ENCODE data around the gene UBL4A. TPM values are rescaled to one million over a fixed set of nuclear protein-coding genes. Genes with fewer than 3 reads are reported as not detected.

UBL4A gene
- total and polyA plus RNA-seq, 2 of the 13 experiments (the other 11 are each of a cell fraction or from before 2014, with no cell fraction given) = 16.8 to 25.5 TPM

- TF ChIP-seq DBP (CRISPR knock-in tag; IDR thresholded peaks at IDR 0.05; ENCODE audit: not compliant biosample characterization) (no peak), ZNF20 (CRISPR knock-in tag; IDR thresholded peaks at IDR 0.05) (no peak), MIXL1 (CRISPR knock-in tag; IDR thresholded peaks at IDR 0.05) (no peak), ZNF704 (CRISPR knock-in tag; IDR thresholded peaks at IDR 0.05; ENCODE audit: borderline replicate concordance) (peak; percentile 78; the same call in 1 of the 2 replicates), PRDM10 (CRISPR knock-in tag; IDR thresholded peaks at IDR 0.05; ENCODE audit: low read depth) (no peak), ZNF512B (CRISPR knock-in tag; IDR thresholded peaks at IDR 0.05; ENCODE audit: borderline replicate concordance) (no peak), ELF1 (CRISPR knock-in tag; IDR thresholded peaks at IDR 0.05) (no peak), NR1H2 (CRISPR knock-in tag; IDR thresholded peaks at IDR 0.05; ENCODE audit: borderline replicate concordance, low read depth) (no peak), HNF4A (CRISPR knock-in tag; IDR thresholded peaks at IDR 0.05) (no peak), TOE1 (CRISPR knock-in tag; IDR thresholded peaks at IDR 0.05) (no peak), RCOR2 (CRISPR knock-in tag; IDR thresholded peaks at IDR 0.05) (no peak), ZNF362 (CRISPR knock-in tag; IDR thresholded peaks at IDR 0.05; ENCODE audit: borderline replicate concordance) (0 out of 2 replicates have a peak, but pooled peaks have one; percentile 20), ZNF329 (CRISPR knock-in tag; IDR thresholded peaks at IDR 0.05; ENCODE audit: low read depth) (no peak), ZNF121 (CRISPR knock-in tag; IDR thresholded peaks at IDR 0.05) (no peak), ZFP36 (IDR thresholded peaks at IDR 0.05; ENCODE audit: borderline replicate concordance, low read depth, low read length, partially characterized antibody) (no peak), ZNF3 (CRISPR knock-in tag; IDR thresholded peaks at IDR 0.05) (no peak), HOMEZ (CRISPR knock-in tag; IDR thresholded peaks at IDR 0.05; ENCODE audit: low read depth) (no peak)
These were observed 7.4 kb downstream of the UBL4A start, which contains the start of gene LAGE3 (continued) for GRCh38 chrX:154478728-154479622.
